GM18520 (cell line): ENCODE results near the gene NT5C3A.

Source experiments
- ATAC-seq: cut with Tn5 transposase; IDR thresholded peaks from one replicate; pipeline ENCODE4 v1.9.1; 2021; ENCODE audit not compliant: unreplicated experiment

NT5C3A gene

DNA sequence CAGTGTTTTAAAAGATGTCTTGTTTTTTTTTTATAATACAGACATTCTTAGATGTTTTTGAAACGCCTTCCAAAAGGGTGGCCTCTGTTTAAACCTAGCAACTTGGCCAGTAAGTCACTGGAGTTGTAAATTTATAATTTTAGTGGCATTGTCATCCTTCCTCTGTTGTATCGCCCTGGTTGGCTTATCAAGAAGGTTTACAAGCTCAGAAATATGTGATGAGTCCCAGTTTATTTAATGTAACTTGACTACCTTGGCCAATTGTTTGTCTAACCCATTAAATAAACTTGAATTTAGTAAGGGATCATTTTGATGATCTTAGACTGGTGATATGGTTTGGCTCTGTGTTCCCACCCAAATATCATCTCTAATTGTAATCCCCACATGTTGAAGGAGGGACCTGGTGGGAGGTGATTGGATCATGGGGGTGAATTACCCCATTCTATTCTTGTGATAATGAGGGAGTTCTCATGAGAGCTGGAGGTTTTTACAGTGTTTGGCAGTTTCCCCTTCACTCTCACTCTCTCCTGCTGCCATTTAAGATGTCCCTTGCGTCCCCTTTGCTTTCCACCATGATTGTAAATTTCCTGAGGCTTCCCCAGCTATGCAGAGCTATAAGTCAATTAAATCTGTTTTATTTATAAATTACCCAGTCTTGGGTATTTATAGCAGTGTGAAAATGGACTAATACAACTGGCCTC is 13.4 kb upstream of the NT5C3A start:
- ATAC-seq: no peak

- no peak for ATAC-seq
Measured at GRCh38 chr7:33073243-33073642, 10.7 kb upstream of the NT5C3A start.

GRCh38 chr7:33072471-33072870 is 9.9 kb upstream of the NT5C3A start:
- no peak for ATAC-seq

GRCh38 chr7:33070831-33071230 is 8.3 kb upstream of the NT5C3A start:
- ATAC-seq: no peak

DNA sequence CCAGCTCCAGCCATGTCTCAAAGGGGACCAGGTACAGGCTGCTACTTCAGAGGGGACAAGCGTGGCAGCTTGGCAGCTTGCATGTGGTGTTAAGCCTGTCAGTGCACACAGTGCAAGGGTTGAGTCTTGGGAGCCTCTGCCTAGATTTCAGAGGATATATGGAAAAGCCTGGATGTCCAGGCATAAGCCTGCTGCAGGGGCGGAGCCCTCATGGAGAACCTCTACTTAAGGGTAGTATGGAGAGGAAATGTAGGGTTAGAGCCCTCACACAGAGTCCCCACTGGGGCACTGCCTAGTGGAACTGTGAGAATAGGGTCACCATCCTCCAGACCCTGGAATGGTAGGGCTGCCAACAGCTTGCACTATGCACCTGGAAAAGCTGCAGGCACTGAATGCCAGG is 7.7 kb upstream of the NT5C3A start:
- ATAC-seq: no peak

DNA sequence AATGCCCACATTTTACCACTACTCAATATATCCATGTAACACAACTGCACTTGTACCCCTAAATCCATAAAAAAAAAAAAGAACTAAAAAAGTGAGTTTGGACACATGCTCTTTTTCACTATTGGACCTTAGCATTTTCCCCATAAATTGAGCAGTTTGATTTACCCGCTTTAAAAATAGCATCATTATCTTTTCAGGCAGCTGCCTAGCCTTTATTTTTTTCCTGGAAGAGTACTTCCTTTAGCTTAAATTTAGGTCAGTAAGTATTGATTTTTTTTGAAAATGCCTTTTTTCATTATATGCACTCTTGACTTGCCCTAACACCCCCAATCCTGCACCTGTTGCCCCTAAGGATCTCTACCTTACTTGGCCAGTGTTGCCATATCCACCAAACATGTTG is 5.3 kb upstream of the NT5C3A start:
- no peak for ATAC-seq

GRCh38 chr7:33066771-33067170 is 4.2 kb upstream of the NT5C3A start:
- ATAC-seq: no peak

- ATAC-seq: no peak
Measured at GRCh38 chr7:33065981-33066380, 3.4 kb upstream of the NT5C3A start.

DNA sequence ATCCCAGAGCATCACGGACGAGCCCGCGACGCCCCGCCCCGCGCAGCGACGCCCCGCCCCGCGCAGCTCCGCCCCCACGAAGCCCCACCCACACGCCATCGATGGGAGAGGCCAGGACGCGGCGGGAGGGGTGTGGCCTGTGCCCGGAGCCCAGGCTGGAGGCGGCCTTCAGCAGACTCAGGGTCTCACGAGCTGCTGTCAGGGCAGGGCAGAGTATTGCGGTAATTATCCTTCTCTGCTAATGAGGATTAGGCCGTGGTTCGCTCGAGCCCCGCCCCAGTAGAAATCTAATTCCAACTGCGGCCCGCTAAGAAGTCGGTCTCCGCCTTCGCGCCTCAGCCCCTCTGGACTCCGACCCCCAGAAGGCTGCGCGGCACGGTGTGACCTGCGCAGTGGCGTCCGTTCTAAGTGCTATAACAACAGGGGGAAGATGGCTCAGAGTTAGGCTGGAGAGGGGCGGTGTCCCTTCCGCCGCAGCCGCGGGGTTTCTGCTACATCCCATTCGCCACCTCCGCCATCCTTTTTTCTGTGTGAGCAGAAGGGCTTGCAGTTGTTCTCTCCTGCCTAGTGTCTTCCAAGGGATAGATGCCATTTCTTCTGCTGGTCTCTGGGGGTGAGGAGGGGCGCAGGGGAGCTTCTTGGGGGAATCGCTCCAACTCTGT is 337 bp upstream of the NT5C3A start:
- ATAC-seq: peak; percentile 91

DNA sequence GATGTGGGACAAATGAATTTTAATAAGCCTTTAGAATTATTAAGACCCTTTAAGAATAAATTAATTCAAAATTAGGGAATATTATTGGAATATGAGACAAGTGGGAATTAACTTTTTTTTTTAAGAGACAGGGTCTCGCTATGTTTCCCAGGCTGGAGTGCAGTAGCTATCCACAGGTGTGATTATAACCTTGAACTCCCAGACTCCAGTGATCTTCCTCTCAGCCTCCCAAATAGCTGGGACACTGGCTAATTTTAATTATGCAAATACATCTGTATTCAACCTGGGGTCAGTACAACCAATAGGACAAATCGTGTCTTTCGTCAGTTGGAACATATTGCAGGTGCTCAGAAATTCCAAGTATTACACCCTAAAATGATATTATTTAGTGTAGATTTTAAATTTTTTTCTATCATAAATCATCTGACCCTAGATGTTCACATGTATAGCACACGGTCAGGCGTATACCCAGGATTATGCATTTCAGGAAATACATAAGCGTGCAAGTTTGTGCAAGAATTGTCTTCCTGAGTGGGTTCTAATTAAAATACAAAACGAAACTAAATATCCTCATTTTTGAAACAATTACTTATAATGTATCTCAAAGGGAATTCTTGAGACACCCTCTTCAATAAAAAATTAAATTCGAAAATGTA is 1.2 kb downstream of the NT5C3A start:
- no peak for ATAC-seq

- no peak for ATAC-seq
Measured at GRCh38 chr7:33059635-33060034, 2.9 kb downstream of the NT5C3A start.

DNA sequence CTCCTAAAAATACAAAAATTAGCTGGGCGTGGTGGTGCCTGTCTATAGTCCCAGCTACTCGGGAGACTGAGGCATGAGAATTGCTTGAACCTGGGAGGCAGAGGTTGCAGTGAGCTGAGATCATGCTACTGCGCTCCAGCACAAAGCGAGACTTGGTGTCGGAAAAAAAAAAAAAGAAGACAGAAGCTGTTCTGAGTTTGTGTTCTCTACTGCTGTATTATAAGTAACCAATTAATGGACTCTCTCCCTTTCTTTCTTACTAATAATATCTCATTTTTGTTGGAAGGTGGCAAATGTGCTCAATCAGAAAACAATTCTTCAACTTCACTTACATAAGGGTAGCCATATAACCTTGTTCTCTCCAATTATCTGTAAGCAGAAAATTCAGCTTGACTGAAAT is 7.4 kb downstream of the NT5C3A start:
- no peak for ATAC-seq

- ATAC-seq: no peak
Measured at GRCh38 chr7:33054261-33054964, 8.2 kb downstream of the NT5C3A start.

DNA sequence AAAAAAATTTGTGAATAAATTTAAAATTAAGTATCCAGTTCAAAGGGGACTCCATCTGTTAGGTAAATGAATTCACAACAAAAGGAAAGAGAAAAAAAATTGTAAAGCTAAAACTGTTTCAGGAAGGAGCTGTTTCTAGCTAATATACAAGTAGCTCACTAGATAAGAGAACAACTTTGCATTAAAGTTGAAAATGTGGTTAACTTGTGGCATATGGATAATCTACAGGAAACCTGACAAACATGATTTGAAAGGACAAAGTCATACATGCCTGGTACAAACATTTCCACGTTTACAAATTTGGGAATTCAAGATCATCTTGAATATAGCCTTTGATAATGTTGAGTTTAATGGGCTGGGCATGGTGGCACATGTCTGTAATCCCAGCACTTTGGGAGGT is 8.9 kb downstream of the NT5C3A start:
- ATAC-seq: no peak

- no peak for ATAC-seq
Measured at GRCh38 chr7:33050535-33051318, 11.8 kb downstream of the NT5C3A start.

- no peak for ATAC-seq
Measured at GRCh38 chr7:33048704-33049103, 13.9 kb downstream of the NT5C3A start.

DNA sequence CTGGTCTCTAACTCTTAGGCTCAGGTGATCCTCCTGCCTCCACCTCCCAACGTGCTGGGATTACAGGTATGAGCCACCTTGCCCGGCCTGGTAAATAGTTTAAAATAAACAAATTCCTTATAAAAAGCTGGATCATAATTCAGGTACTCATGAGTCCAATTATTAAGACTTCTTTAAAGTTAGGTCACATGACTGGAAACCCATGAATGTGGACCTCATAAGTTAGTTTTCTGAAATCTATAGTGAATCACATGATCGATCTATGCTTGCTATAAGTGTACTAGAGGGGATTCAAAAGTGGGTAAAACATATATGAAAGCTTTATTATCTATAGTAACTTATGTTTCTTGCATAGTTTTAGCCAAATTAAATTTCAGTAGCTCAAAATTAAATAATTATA is 14.3 kb downstream of the NT5C3A start:
- ATAC-seq: no peak

- ATAC-seq: peak; percentile 39
Measured at GRCh38 chr7:33044986-33045385, 17.6 kb downstream of the NT5C3A start.

DNA sequence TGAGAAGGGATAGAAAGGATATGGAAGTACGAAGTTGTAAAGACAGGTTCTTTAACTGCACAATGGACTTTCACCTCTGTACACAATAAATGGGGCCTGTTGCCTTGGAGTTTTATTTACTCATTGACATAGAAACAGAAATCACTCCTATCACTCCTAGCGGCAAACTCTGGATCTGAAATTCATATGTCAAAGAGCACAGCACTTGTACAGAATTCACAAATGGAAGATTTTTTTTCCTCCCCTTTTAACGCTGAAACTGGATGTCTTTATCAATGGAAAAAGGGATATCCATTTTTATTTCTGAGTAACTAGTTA is 18.2 kb downstream of the NT5C3A start:
- no peak for ATAC-seq

DNA sequence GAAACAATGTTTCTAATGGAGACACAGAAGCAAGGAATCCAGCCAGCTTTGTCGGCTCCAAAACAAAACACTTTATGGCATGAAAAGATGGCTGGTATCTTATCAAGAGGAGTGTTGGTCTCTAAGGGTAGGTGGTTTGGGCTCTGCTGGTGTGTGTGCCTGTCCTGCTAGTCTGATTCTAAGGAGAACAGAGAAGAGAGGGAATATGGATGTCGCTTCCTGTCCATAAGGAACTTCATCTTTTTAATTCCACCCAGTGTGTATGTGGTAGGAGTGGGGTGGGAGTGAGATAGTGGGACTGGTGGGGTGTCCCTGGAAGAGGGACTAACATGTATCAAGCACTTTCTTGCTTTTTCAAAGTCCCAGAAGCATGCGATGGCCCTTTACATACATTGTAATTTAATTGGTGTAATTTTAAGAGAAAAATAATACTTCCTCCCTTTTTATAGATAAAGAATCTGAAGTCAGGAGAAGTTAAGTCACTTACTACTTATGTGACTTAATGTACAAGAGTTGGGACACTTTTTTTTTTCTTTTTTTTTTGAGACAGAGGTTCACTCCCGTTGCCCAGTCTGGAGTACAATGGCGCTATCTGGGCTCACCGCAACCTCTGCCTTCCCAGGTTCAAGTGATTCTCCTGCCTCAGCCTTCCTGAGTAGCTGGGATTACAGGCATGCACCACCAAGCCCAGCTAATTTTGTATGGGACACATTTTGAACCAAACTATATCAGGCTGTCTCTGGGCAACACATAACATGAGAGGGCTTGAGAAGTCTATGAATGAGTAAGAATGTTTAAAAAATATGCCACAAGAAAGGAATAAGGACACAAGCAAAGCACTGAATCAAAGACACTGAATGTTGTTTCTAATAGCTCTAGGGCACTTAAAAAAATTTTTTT is 18.8 kb downstream of the NT5C3A start:
- ATAC-seq: no peak
